ENCODE results near the gene PIK3C2A.

GRCh38 chr11:17185938-17186337 lies 21.8 kb downstream of the PIK3C2A start:
- TF ChIP-seq CTCF (IDR thresholded peaks at IDR 0.05; ENCODE audit: low read depth, low read length, missing input control): no peak
- no peak for TF ChIP-seq GABPA (IDR thresholded peaks at IDR 0.05 in 1 of 2, conservative IDR thresholded peaks at IDR 0.05 in 1 of 2)
- no peak for TF ChIP-seq FOXA1 (IDR thresholded peaks at IDR 0.05)
- no peak for TF ChIP-seq ATF3 (IDR thresholded peaks at IDR 0.05)
- TF ChIP-seq MAX (IDR thresholded peaks at IDR 0.05): no peak
- no peak for TF ChIP-seq TAF1 (conservative IDR thresholded peaks at IDR 0.05)
- TF ChIP-seq EGR1 (IDR thresholded peaks at IDR 0.05; ENCODE audit: low read depth in 2 of 2): no peak

Data from liver (tissue), 3 donors.